ENCODE measurements around the gene FITM2.
A peak's percentile ranks its signal among the peaks of the same experiment; 100 is the strongest.

FITM2 gene

GRCh38 chr20:44280387-44280786 lies 30.6 kb downstream of the FITM2 start:
- DNase-seq (ENCODE audit: low spot score): no peak

GRCh38 chr20:44279228-44279627 lies 31.8 kb downstream of the FITM2 start:
- DNase-seq (ENCODE audit: low spot score): peak; percentile 24

DNA sequence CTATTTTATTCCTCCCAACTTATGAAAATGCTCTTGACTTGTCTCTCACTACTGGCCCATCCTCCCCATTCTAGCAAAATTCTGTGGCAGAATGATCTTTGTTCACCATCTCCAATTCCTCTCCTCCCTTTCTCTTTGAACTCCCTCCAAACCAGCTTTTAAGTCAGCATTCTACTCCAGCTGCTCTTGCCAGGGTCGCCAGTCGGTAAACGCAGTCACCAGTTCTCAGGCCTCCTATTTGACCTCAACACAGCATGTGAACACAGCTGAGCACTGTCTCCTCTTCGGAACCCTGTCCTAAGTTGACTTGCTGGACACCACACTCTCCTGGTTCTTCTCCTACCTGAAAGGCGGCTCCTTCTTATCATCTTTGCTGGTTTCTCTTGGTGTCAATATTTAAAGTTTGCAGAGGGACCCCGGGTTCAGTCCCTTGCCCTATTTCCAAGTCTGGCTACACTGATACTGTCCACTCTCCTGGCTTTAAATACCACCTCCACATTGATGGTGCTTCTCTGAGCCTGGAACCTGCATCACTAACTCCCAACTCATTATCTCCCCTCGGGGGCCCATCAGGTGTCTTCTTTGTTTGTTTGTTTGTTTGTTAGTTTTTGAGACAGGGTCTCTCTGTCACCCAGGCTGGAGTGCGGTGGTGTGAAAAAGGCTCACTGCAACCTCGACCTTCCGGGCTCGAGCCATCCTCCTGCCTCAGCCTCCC lies 36.5 kb downstream of the FITM2 start:
- no peak for DNase-seq (ENCODE audit: low spot score)

DNA sequence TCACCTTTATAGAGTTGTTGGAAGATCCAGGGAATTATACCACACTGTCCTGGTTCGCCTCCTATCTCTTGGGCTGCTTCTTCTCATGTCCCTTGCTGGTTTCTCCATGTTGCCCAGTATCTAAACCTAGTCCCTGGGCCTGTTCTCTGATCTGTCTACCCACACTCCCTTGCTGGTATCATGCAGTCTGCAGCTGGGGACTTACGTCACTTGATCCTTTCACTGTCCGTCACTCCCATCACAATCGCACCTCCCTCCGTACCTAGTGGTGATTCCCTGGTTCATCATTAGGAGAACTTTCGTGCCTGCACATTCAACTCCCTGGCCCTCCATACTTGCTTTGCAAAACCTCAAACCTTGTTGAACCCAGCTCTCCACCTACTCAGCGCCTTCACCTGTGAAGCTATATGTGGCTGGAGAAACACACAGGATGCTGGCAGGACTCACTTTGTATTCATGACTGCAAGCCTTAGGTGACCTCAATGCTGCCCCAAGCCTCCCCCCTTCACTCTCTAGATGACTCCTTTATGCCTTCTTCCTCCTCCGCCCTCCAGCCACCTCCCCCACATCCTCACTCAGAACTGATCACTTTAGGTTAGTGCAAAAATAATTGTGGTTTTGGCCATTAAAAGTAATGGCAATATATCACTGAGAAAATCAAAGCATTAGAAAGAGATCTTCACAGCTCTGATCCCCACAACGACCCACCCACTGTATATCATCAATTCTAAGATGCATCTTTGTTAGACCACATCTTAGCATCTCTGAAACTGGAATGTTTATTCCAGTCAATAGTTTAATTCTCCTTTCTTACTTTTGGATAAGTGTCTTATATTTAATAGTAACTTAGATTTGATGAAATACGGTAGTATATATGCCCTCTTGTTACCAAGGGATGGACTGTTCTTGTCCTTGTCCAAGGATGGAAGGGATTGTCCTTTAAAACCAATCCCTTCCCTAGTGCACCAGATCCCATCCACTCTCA lies 37.5 kb downstream of the FITM2 start:
- DNase-seq (ENCODE audit: low spot score): no peak

DNA sequence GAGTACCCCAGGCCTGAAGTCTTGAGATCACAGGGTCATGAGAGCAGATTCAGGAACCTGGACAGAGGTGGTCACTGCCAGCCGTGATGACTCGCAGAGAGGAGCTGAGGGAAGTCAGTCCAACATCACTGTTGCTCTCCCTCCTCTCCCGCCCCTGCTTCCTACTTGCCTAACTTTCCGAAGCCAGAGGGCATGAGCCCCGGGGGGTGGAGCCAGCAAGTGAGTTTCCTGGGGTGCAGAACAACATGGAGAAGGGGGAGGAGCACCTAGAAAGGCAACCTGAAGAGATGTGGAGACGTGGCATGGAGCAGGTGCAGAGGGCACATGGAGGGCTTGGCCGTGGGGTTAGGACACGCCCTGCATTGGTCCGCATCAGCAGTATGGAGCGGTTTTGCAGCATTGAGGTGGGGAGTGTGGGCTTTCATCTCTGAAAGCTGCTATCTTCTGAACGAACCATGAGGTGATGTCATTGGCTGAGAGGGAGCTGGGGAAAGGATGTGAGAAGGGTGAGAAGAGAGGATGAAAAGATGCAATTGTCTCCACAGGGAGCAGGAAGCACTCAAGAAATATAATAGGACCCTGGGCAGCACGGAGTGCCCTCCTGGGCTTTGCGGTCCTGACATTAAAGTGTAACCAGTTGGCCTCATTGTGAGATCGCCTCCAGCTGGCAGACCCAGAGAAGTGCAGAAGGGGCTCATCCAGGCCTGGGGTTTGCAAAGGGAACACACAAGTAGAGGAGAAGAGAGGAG lies 38.9 kb downstream of the FITM2 start:
- no peak for DNase-seq (ENCODE audit: low spot score)

- DNase-seq (ENCODE audit: low spot score): no peak
These were observed 42.2 kb downstream of the FITM2 start for GRCh38 chr20:44268802-44269201.

- no peak for DNase-seq (ENCODE audit: low spot score)
These were observed 46.7 kb downstream of the FITM2 start for GRCh38 chr20:44264287-44264686.

DNA sequence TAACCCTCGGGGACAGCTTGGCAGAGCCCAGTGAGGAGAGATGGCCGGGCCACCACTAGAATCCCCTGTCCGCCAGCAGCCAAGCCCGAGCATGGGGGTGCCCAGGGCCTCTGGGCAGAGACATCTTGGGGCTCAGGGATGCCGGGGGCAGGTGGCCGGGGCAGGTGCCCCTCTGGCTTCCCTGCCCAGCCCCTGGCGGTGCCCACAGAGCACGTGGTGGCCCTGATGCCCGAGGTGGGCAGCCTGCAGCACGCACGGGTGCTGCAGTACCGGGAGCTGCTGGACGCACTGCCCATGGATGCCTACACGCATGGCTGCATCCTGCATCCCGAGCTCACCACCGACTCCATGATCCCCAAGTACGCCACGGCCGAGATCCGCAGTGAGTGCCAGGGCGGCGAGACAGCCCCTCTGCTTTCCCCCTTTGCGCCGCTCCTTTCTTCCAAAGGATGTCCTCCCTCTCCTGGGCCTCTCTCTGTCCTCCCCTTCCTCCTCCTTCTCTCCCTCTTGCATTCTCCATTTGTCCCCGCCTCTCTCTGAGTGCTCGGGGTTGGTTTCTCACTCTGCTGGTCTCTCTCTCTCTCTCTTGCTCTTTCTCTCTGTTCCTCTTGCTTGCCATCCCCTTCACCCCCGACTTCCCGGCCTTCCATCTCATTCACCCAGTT lies 52.6 kb downstream of the FITM2 start:
- DNase-seq (ENCODE audit: low spot score): no peak

DNA sequence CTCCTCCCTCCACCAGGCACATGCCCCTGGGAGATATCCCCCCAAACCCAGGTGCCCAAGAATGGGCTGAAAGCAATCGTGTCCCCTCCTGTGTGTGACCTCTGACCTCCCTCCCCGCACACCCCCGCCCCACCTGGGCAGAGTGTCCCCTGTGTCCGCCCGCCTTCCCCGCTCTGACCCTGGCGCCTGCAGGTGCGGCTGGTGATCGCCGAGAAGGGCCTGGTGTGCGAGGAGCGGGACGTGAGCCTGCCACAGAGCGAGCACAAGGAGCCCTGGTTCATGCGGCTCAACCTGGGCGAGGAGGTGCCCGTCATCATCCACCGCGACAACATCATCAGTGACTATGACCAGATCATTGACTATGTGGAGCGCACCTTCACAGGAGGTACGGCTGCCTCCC lies 54.0 kb downstream of the FITM2 start:
- no peak for DNase-seq (ENCODE audit: low spot score)

GRCh38 chr20:44255942-44256341 lies 55.1 kb downstream of the FITM2 start:
- DNase-seq (ENCODE audit: low spot score): no peak

GRCh38 chr20:44254073-44254472 lies 56.9 kb downstream of the FITM2 start:
- peak; percentile 15 for DNase-seq (ENCODE audit: low spot score)

DNA sequence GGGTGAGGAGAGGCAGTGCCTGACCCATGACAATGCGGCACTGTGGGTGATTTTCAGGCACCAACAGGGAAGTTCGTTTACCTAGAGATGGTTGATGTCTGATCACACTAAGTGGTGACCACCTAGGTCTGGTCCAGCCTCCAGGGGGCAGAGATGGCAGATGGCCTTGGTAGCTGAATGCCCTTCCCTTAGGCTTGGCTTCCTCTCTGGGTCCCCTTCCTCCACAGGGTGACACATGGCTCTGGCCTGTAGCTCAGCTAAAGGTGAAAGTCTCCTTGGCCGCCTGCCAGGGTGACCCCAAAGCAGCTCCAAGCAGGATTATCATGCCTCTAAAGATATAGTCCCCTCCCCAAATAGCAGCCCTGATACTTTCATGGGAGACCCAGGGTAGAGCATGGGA lies 57.5 kb downstream of the FITM2 start:
- no peak for DNase-seq (ENCODE audit: low spot score)

Data from Ammon's horn (tissue), 1 donor.